ENCODE data around the gene GREB1.

The GREB1 gene

DNA sequence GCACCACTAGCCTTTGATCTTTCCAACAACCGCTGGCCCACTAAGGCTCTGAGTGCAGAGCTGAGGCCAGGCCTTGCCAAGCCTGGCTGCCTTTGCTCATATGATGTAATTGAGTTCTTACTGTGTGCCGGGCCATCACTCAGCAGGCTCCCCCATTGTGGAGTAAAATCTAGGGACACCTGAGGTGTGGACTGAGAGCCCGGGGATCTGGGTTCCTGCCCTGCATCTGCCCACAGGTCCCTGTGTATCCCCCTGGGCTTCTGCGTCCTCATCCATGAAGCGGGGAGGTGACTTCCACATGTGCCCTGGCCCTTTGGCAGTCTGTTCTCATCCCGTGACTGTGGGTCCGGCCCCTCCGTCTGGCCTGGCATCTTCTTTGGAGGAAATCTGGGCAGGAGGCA lies 33.8 kb downstream of the GREB1 start:
- Histone ChIP-seq H3K4me3 (ENCODE audit: low read depth, low read length) (no peak overlapping the region), H3K9me3 (no peaks in the 10 kb centered on the region), H3K27me3 (no peaks in the 10 kb centered on the region), H3K36me3 (no peaks in the 10 kb centered on the region), H3K4me1 (no peaks in the 10 kb centered on the region)
- TF ChIP-seq, protein P1, sequence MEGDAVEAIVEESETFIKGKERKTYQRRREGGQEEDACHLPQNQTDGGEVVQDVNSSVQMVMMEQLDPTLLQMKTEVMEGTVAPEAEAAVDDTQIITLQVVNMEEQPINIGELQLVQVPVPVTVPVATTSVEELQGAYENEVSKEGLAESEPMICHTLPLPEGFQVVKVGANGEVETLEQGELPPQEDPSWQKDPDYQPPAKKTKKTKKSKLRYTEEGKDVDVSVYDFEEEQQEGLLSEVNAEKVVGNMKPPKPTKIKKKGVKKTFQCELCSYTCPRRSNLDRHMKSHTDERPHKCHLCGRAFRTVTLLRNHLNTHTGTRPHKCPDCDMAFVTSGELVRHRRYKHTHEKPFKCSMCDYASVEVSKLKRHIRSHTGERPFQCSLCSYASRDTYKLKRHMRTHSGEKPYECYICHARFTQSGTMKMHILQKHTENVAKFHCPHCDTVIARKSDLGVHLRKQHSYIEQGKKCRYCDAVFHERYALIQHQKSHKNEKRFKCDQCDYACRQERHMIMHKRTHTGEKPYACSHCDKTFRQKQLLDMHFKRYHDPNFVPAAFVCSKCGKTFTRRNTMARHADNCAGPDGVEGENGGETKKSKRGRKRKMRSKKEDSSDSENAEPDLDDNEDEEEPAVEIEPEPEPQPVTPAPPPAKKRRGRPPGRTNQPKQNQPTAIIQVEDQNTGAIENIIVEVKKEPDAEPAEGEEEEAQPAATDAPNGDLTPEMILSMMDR (IDR thresholded peaks at IDR 0.05; ENCODE audit: low read depth, low read length), result no peak
- DNase-seq, result no peak

DNA sequence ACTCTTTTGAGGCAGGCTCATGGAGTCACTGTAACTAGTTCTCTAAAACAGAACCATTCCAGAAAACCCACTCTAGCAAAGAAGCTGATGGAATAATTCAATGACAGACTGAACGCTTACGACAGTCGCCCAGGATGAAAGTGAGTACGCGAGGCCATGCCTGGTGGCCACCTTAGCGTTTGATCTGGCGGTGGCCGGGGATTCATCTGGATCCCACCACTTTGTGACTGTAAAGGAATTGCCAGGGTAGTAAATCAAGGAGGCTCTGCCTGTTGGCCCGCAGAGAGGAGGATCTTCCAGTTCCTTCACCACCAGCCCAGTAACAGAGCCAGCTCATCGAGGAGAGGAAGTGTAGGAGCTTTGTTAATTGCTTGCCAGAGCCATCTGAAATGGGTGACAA lies 34.6 kb downstream of the GREB1 start:
- no peaks in the 10 kb centered on the region for H3K27me3 ChIP-seq
- TF ChIP-seq, protein P1 (IDR thresholded peaks at IDR 0.05; ENCODE audit: low read depth, low read length), result no peak
- no peaks in the 10 kb centered on the region for H3K9me3 ChIP-seq
- no peaks in the 10 kb centered on the region for H3K36me3 ChIP-seq
- no peak for DNase-seq
- no peak overlapping the region for H3K4me3 ChIP-seq (ENCODE audit: low read depth, low read length)
- H3K4me1 ChIP-seq, result no peaks in the 10 kb centered on the region

DNA sequence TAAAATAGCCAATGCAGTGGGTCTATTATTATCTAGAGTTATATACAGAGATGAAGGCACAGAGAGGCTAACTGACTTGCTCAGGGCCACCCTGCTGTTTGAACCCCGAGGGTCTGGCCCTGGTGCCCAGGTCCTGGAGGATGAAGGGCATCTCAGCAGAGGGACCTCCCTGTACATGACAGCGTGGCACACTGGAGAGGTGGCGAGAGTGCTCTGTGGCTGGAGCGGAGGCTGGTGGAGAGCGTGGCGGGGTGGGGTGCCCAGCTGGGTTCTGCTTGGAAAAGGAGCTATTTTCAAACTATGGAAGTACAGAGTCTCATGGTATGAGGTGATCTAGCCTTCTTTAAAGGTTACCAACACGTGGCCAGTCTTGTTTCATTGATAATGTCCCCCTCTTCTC lies 35.8 kb downstream of the GREB1 start:
- no peak for DNase-seq
- Histone ChIP-seq H3K4me3 (ENCODE audit: low read depth, low read length) (no peak overlapping the region), H3K27me3 (no peaks in the 10 kb centered on the region), H3K9me3 (no peaks in the 10 kb centered on the region), H3K4me1 (no peaks in the 10 kb centered on the region), H3K36me3 (no peaks in the 10 kb centered on the region)
- TF ChIP-seq, protein P1 (IDR thresholded peaks at IDR 0.05; ENCODE audit: low read depth, low read length), result no peak

DNA sequence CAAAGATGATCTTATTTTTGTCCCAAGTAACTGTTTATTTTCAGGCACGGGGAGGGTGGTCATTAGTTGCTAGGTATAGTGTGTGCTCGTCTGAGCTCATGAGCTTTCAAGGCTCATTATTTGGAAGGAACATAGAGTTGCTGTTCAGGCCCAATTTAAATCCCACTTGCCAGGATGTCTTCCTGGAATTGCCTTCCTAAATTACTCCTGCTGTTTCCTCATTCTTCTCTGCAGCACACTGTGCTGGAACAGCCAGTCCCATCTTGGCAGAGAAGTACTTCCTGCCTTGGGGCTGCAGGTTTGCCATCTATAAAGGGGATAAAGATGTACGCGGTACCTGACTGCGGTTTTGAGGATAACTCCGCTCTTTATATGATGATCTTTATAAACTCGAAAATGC lies 37.3 kb downstream of the GREB1 start:
- no peak for DNase-seq
- TF ChIP-seq, protein P1 (IDR thresholded peaks at IDR 0.05; ENCODE audit: low read depth, low read length), result no peak
- Histone ChIP-seq H3K9me3 (no peaks in the 10 kb centered on the region), H3K36me3 (no peaks in the 10 kb centered on the region), H3K4me3 (ENCODE audit: low read depth, low read length) (no peak overlapping the region), H3K27me3 (no peaks in the 10 kb centered on the region), H3K4me1 (no peaks in the 10 kb centered on the region)

DNA sequence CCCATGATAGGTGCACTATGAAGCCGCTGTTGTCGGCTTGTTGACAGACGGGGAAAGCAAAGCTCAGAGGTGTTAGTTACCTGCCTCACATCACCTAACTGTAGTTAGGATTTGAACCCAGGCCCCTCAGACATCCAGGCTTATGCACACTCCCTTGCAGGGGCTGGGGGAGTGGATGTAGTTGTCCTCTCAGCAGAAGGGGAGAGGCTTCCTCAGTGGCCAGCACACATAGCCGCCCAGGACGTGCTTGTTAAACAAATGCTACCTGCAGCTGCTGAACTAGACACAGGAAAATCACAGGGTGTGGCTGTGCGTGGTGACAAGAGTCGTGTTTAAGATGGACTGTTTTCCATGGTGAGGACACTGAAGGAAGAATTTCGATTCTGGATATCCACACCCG lies 39.2 kb downstream of the GREB1 start:
- TF ChIP-seq, protein P1 (IDR thresholded peaks at IDR 0.05; ENCODE audit: low read depth, low read length), result no peak
- H3K4me3 ChIP-seq (ENCODE audit: low read depth, low read length), result no peak overlapping the region
- no peaks in the 10 kb centered on the region for H3K9me3 ChIP-seq
- no peaks in the 10 kb centered on the region for H3K36me3 ChIP-seq
- H3K27me3 ChIP-seq, result no peaks in the 10 kb centered on the region
- no peaks in the 10 kb centered on the region for H3K4me1 ChIP-seq
- DNase-seq, result no peak

DNA sequence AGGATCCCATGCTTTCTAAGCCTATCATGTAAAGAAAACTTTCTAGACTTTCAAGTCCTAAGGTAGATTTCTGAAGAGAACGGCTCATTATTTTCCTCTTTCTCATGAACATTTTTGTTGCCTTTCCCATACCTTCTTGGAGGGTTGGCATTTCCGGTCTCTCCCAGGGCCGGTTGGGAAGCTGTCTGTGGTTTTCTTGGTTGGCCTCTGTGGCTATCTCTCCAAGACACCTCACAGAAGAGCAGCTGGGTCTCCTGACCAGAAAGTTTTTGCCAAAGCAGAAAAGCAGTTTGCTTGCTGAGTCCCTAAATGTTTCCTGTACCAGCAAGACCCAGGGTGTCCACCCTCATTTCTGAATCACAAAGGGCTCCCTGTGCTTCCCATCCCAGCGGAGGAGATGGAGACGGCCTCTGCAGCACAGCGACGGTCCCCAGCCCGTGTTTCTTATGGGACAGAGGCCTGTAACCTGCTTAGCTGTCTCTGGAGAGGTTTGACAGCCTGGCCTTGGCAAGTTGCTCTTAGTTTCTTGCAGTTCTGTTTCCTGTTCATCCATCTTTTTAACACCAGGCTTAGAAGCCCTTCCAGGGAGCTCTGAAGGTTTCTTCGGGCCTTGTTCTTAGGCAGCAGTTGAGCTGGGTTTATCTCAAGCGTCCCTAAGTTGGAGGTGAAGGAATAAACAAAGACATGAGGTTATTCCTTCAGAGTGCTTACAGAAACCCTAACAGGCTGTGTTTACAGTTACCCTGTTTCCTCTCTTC lies 39.8 kb downstream of the GREB1 start:
- H3K4me3 ChIP-seq (ENCODE audit: low read depth, low read length), result no peak overlapping the region
- no peaks in the 10 kb centered on the region for H3K9me3 ChIP-seq
- DNase-seq, result no peak
- no peaks in the 10 kb centered on the region; the same call in 1 of the 2 replicates for H3K36me3 ChIP-seq
- TF ChIP-seq, protein P1 (IDR thresholded peaks at IDR 0.05; ENCODE audit: low read depth, low read length), result no peak
- no peaks in the 10 kb centered on the region for H3K4me1 ChIP-seq
- no peaks in the 10 kb centered on the region for H3K27me3 ChIP-seq
